ENCODE results near the gene RPL10.

RPL10 gene

GRCh38 chrX:154431341-154431740 is 33.2 kb downstream of the RPL10 start:
- H4K20me1 ChIP-seq (ENCODE audit: insufficient read depth, low read length) = no peaks in the 10 kb centered on the region
- no peaks in the 10 kb centered on the region for H3K27me3 ChIP-seq (ENCODE audit: low read depth, low read length)
- H2AFZ ChIP-seq (ENCODE audit: low read depth, low read length) = no peak overlapping the region
- H3K4me1 ChIP-seq (ENCODE audit: low read length) = peaks cover 14% of the 10 kb centered on the region
- H3K9ac ChIP-seq (ENCODE audit: low read length) = no peak overlapping the region
- no peak overlapping the region for H3K4me2 ChIP-seq (ENCODE audit: low read length)
- no peak overlapping the region for H3K27ac ChIP-seq (ENCODE audit: low read length)
- H3K9me3 ChIP-seq (ENCODE audit: insufficient read depth, low read length) = no peaks in the 10 kb centered on the region
- H3K36me3 ChIP-seq (replicated peaks; ENCODE audit: low read depth, low read length) = peaks cover 6% of the 10 kb centered on the region
- H3K79me2 ChIP-seq (ENCODE audit: low read length) = peaks cover 22% of the 10 kb centered on the region
- H3K4me3 ChIP-seq (ENCODE audit: low read length) = no peak overlapping the region
- TF ChIP-seq CTCF (IDR thresholded peaks at IDR 0.05; ENCODE audit: low read depth, low read length) = no peak
- TF ChIP-seq EZH2phosphoT487 (IDR thresholded peaks at IDR 0.05; ENCODE audit: low read depth) = no peak

DNA sequence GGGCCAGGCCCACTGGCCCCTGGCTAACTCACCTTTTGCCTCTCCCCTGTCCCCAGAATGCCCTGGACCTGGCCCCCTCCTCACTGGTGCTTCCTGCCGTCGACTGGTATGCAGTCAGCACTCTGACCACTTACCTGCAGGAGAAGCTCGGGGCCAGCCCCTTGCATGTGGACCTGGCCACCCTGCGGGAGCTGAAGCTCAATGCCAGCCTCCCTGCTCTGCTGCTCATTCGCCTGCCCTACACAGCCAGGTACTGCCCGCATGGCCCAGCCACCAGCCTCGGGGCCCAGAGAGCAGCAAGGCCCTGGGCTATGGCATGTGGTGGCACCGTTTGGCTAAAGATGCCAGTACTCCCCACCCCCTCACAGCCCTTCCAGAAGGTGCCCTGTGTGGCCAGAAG is 34.0 kb downstream of the RPL10 start:
- Histone ChIP-seq H3K79me2 (ENCODE audit: low read length) (peaks cover 24% of the 10 kb centered on the region), H3K9me3 (ENCODE audit: insufficient read depth, low read length) (no peaks in the 10 kb centered on the region), H2AFZ (ENCODE audit: low read depth, low read length) (no peak overlapping the region), H3K27ac (ENCODE audit: low read length) (no peak overlapping the region), H3K9ac (ENCODE audit: low read length) (no peak overlapping the region), H3K36me3 (replicated peaks; ENCODE audit: low read depth, low read length) (peaks cover 6% of the 10 kb centered on the region), H3K27me3 (ENCODE audit: low read depth, low read length) (no peaks in the 10 kb centered on the region), H3K4me2 (ENCODE audit: low read length) (no peak overlapping the region), H3K4me1 (ENCODE audit: low read length) (peaks cover 16% of the 10 kb centered on the region), H4K20me1 (ENCODE audit: insufficient read depth, low read length) (no peaks in the 10 kb centered on the region), H3K4me3 (ENCODE audit: low read length) (no peak overlapping the region)
- TF ChIP-seq CTCF (IDR thresholded peaks at IDR 0.05; ENCODE audit: low read depth, low read length) (no peak), EZH2phosphoT487 (IDR thresholded peaks at IDR 0.05; ENCODE audit: low read depth) (no peak)

DNA sequence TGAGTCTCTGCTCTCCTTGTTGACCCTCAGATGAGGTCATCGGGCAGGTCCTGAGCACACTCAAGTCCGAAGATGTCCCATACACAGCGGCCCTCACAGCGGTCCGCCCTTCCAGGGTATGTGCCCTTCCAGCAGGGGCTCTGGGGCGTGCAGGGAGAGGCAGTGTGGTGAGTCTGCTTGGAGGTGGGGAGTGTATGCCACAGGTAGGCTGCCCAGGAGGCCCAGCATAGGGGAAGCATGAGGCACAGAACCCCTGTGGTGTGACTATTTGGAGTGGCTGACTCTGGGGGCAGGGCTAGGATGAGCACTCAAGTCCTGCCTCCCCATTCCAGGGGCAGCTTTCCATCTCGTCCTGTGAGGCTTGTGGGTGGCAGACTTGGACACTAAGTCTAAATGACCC is 35.4 kb downstream of the RPL10 start:
- H3K4me2 ChIP-seq (ENCODE audit: low read length) = no peak overlapping the region

DNA sequence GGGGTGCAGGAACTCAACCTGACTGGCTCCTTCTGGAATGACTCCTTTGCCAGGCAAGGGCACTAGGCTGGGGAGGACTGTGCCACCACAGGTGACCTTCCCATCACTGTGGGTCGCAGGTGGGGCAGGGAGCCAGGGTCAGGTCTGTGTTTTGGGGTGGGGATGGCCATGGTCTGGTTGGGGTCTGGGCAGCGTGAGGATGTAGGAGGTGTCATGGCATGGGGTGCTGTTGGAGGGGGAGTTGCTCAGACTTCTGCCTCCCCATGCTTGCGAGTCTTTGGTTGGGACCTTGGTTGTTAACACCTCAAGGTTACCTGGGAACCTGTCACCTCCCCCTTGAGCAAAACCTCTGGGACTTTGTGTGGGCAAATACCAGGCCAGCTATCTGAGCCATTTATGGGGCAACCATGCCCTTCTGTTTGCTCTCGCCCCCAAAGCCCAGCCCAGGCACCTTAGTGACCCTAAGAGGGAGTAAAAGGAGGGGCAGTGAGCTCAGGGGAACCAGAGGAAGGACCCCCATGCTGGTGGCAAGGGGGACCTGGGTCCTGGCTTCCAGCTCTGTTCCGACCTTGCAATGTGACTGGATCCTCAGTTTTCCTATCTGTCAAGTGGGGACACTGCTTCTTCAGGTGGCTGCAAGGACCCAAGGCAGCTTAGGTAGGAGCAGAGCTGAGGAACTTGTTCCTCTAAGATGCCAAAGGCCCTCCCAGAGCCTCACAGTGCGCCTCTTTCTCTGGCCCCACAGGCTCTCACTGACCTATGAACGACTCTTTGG is 36.4 kb downstream of the RPL10 start:
- TF ChIP-seq EZH2phosphoT487 (IDR thresholded peaks at IDR 0.05; ENCODE audit: low read depth) = no peak
- no peak for TF ChIP-seq CTCF (IDR thresholded peaks at IDR 0.05; ENCODE audit: low read depth, low read length)
- no peaks in the 10 kb centered on the region for H4K20me1 ChIP-seq (ENCODE audit: insufficient read depth, low read length)
- H3K4me3 ChIP-seq (ENCODE audit: low read length) = no peak overlapping the region
- no peak overlapping the region for H2AFZ ChIP-seq (ENCODE audit: low read depth, low read length)
- H3K79me2 ChIP-seq (ENCODE audit: low read length) = peaks cover 28% of the 10 kb centered on the region
- H3K9me3 ChIP-seq (ENCODE audit: insufficient read depth, low read length) = no peaks in the 10 kb centered on the region
- H3K27me3 ChIP-seq (ENCODE audit: low read depth, low read length) = no peaks in the 10 kb centered on the region
- H3K4me1 ChIP-seq (ENCODE audit: low read length) = peaks cover 11% of the 10 kb centered on the region
- H3K36me3 ChIP-seq (replicated peaks; ENCODE audit: low read depth, low read length) = peaks cover 12% of the 10 kb centered on the region
- no peak overlapping the region for H3K9ac ChIP-seq (ENCODE audit: low read length)
- no peak overlapping the region for H3K4me2 ChIP-seq (ENCODE audit: low read length)
- no peak overlapping the region for H3K27ac ChIP-seq (ENCODE audit: low read length)

More for the DNA sequence above, 35.4 kb downstream of the RPL10 start:
- H3K4me1 ChIP-seq (ENCODE audit: low read length) = peaks cover 17% of the 10 kb centered on the region
- TF ChIP-seq EZH2phosphoT487 (IDR thresholded peaks at IDR 0.05; ENCODE audit: low read depth) = no peak
- no peak for TF ChIP-seq CTCF (IDR thresholded peaks at IDR 0.05; ENCODE audit: low read depth, low read length)
- H3K27me3 ChIP-seq (ENCODE audit: low read depth, low read length) = no peaks in the 10 kb centered on the region
- no peak overlapping the region for H3K9ac ChIP-seq (ENCODE audit: low read length)
- H2AFZ ChIP-seq (ENCODE audit: low read depth, low read length) = no peak overlapping the region
- peaks cover 32% of the 10 kb centered on the region for H3K79me2 ChIP-seq (ENCODE audit: low read length)
- no peaks in the 10 kb centered on the region for H3K9me3 ChIP-seq (ENCODE audit: insufficient read depth, low read length)
- peaks cover 6% of the 10 kb centered on the region for H3K36me3 ChIP-seq (replicated peaks; ENCODE audit: low read depth, low read length)
- no peaks in the 10 kb centered on the region for H4K20me1 ChIP-seq (ENCODE audit: insufficient read depth, low read length)
- H3K4me3 ChIP-seq (ENCODE audit: low read length) = no peak overlapping the region
- no peak overlapping the region for H3K27ac ChIP-seq (ENCODE audit: low read length)
